Activated CD4-positive, alpha-beta memory T cell treated with anti-CD3 and anti-CD28 coated beads, Interleukin-2, amount 10 ng/mL, durations not matched to agents 7 days and 5 days (primary cell): ENCODE data around the gene EIF2D. TPM values are rescaled to one million over a fixed set of nuclear protein-coding genes. Genes with fewer than 3 reads are reported as not detected.
"Not testable (repeated sequence)": the region's sequence is repeated elsewhere in the genome, so short reads cannot be mapped to it uniquely, and the experiment has no call there.

Source experiments
- CTCF ChIA-PET: fragments of 350-600 bp; sonication (Branson Sonifier 250); formaldehyde crosslinking; loops from one replicate; lab custom pipeline; 2021; ENCODE audit warnings: antibody characterized with exemption, inconsistent platforms; lab: Charles Lee
- POLR2A ChIA-PET: fragments of 350-600 bp; sonication (Branson Sonifier 250); formaldehyde crosslinking; loops from one replicate; lab custom pipeline; 2021; ENCODE audit warnings: antibody characterized with exemption; lab: Charles Lee
- DNase-seq: peaks from one replicate; pipeline ENCODE4 v3.0.0-alpha.2; 2020
- H3K27ac Mint-ChIP-seq: one replicate; pipeline ENCODE4 v1.8.0; 2021; ENCODE audit warnings: mild to moderate bottlenecking, mixed read lengths
- H3K27me3 Mint-ChIP-seq: one replicate; pipeline ENCODE4 v1.8.0; 2021; ENCODE audit warnings: mixed read lengths
- H3K36me3 Mint-ChIP-seq: one replicate; pipeline ENCODE4 v1.8.0; 2021; ENCODE audit warnings: low read depth, mixed read lengths
- H3K4me1 Mint-ChIP-seq: one replicate; pipeline ENCODE4 v1.8.0; 2021; ENCODE audit warnings: mixed read lengths
- H3K4me3 Mint-ChIP-seq: one replicate; pipeline ENCODE4 v1.8.0; 2021; ENCODE audit warnings: mild to moderate bottlenecking, mixed read lengths
- H3K9me3 Mint-ChIP-seq: one replicate; pipeline ENCODE4 v1.8.0; 2021; ENCODE audit warnings: mixed read lengths
- total RNA-seq, 2 experiments: library from RNA; stranded (reverse); gene quantifications; one replicate each; pipeline ENCODE4 v1.2.3, GENCODE V29; 2021

Gene EIF2D
- total RNA-seq, 2 experiments from 2014 or later: 42.2 to 43.1 TPM

GRCh38 chr1:206583707-206584648, 28.3 kb downstream of the EIF2D start:
- ChIA-PET POLR2A (interaction anchor here (0.7 to 28.4 kb wide), 11 partner anchors 8 to 113 kb away, joined by 3 to 1193 read pairs (median 6); partner anchors contain the start of genes EIF2D and RASSF5), CTCF (interaction anchor here (0.7 to 15.1 kb wide), 24 partner anchors 8 to 122 kb away, joined by 3 to 524 read pairs (median 6); partner anchors contain the start of genes EIF2D, IKBKE and RASSF5)
- Mint-ChIP-seq H3K36me3 (peaks cover 94% of the 10 kb centered on the region), H3K27me3 (no peaks in the 10 kb centered on the region), H3K27ac (peak overlapping the region; percentile 90), H3K4me1 (peaks cover 91% of the 10 kb centered on the region), H3K4me3 (peak overlapping the region; percentile 63), H3K9me3 (no peaks in the 10 kb centered on the region)
- peak; percentile 88 for DNase-seq

- Mint-ChIP-seq H3K4me3 (peak overlapping the region; percentile 63), H3K36me3 (peaks cover 95% of the 10 kb centered on the region), H3K4me1 (peaks cover 91% of the 10 kb centered on the region), H3K27ac (peak overlapping the region; percentile 90), H3K9me3 (no peaks in the 10 kb centered on the region), H3K27me3 (no peaks in the 10 kb centered on the region)
- ChIA-PET CTCF (interaction anchor here (0.7 to 15.1 kb wide), 24 partner anchors 8 to 121 kb away, joined by 3 to 524 read pairs (median 6); partner anchors contain the start of genes EIF2D, IKBKE and RASSF5), POLR2A (interaction anchor here (0.7 to 28.4 kb wide), 11 partner anchors 8 to 112 kb away, joined by 3 to 1193 read pairs (median 6); partner anchors contain the start of genes EIF2D and RASSF5)
- no peak for DNase-seq
These were observed 29.1 kb downstream of the EIF2D start for GRCh38 chr1:206582971-206583706.

- peak overlapping the region; percentile 90 for H3K27ac Mint-ChIP-seq
- H3K4me3 Mint-ChIP-seq: peak overlapping the region; percentile 63
- H3K27me3 Mint-ChIP-seq: no peaks in the 10 kb centered on the region
- POLR2A ChIA-PET: interaction anchor here (1.5 to 28.4 kb wide), 5 partner anchors 17 to 76 kb away, joined by 4 to 1193 read pairs (median 6); partner anchors contain the start of gene RASSF5
- DNase-seq: no peak
- CTCF ChIA-PET: interaction anchor here (1.1 to 15.1 kb wide), 12 partner anchors 9 to 120 kb away, joined by 3 to 524 read pairs (median 10); partner anchors contain the start of gene IKBKE
- no peaks in the 10 kb centered on the region for H3K9me3 Mint-ChIP-seq
- H3K4me1 Mint-ChIP-seq: peaks cover 91% of the 10 kb centered on the region
- peaks cover 95% of the 10 kb centered on the region for H3K36me3 Mint-ChIP-seq
These were observed 29.7 kb downstream of the EIF2D start for GRCh38 chr1:206582537-206582936.

- no peaks in the 10 kb centered on the region for H3K27me3 Mint-ChIP-seq
- H3K9me3 Mint-ChIP-seq: no peaks in the 10 kb centered on the region
- H3K4me3 Mint-ChIP-seq: peak overlapping the region; percentile 72
- peaks cover 92% of the 10 kb centered on the region for H3K4me1 Mint-ChIP-seq
- DNase-seq: peak; percentile 56
- peak overlapping the region; percentile 90 for H3K27ac Mint-ChIP-seq
- peaks cover 92% of the 10 kb centered on the region for H3K36me3 Mint-ChIP-seq
- POLR2A ChIA-PET: interaction anchor here (1.5 to 28.4 kb wide), 7 partner anchors 10 to 119 kb away, joined by 3 to 1193 read pairs (median 9); partner anchors contain the start of genes IKBKE and RASSF5
- CTCF ChIA-PET: interaction anchor here (1.6 to 15.1 kb wide), 7 partner anchors 10 to 119 kb away, joined by 4 to 524 read pairs (median 11); partner anchors contain the start of genes DYRK3 and EIF2D
These were observed 30.7 kb downstream of the EIF2D start for GRCh38 chr1:206581571-206581981.

- Mint-ChIP-seq H3K36me3 (peaks cover 92% of the 10 kb centered on the region), H3K27ac (peak overlapping the region; percentile 90), H3K4me1 (peaks cover 94% of the 10 kb centered on the region), H3K4me3 (peak overlapping the region; percentile 72)
- not testable (repeated sequence) for DNase-seq, H3K27me3 Mint-ChIP-seq, H3K9me3 Mint-ChIP-seq
- POLR2A ChIA-PET: interaction anchor here (1.2 to 28.4 kb wide), 10 partner anchors 11 to 119 kb away, joined by 3 to 1193 read pairs (median 8); partner anchors contain the start of genes IKBKE and RASSF5
- CTCF ChIA-PET: interaction anchor here (1.2 to 15.1 kb wide), 11 partner anchors 8 to 119 kb away, joined by 3 to 524 read pairs (median 8); partner anchors contain the start of genes DYRK3 and EIF2D
These were observed 31.2 kb downstream of the EIF2D start for GRCh38 chr1:206581114-206581497.

GRCh38 chr1:206580438-206581113, 31.7 kb downstream of the EIF2D start:
- no peaks in the 10 kb centered on the region for H3K27me3 Mint-ChIP-seq
- peak overlapping the region; percentile 72 for H3K4me3 Mint-ChIP-seq
- peaks cover 95% of the 10 kb centered on the region for H3K4me1 Mint-ChIP-seq
- H3K27ac Mint-ChIP-seq: peak overlapping the region; percentile 90
- ChIA-PET POLR2A (interaction anchor here (1.2 to 28.4 kb wide), 12 partner anchors 11 to 118 kb away, joined by 3 to 1193 read pairs (median 7); partner anchors contain the start of genes IKBKE and RASSF5), CTCF (interaction anchor here (0.9 to 15.1 kb wide), 12 partner anchors 8 to 101 kb away, joined by 3 to 524 read pairs (median 6); partner anchors contain the start of genes DYRK3, EIF2D and RASSF5)
- no peak for DNase-seq
- no peaks in the 10 kb centered on the region for H3K9me3 Mint-ChIP-seq
- peaks cover 87% of the 10 kb centered on the region for H3K36me3 Mint-ChIP-seq

GRCh38 chr1:206579747-206580437, 32.4 kb downstream of the EIF2D start:
- peak; percentile 96 for DNase-seq
- Mint-ChIP-seq H3K27ac (peak overlapping the region; percentile 90), H3K4me3 (peak overlapping the region; percentile 72), H3K27me3 (no peaks in the 10 kb centered on the region), H3K36me3 (peaks cover 80% of the 10 kb centered on the region), H3K9me3 (no peaks in the 10 kb centered on the region), H3K4me1 (peaks cover 97% of the 10 kb centered on the region)
- CTCF ChIA-PET: interaction anchor here (0.9 to 15.1 kb wide), 11 partner anchors 9 to 101 kb away, joined by 3 to 524 read pairs (median 6); partner anchors contain the start of genes EIF2D and RASSF5
- POLR2A ChIA-PET: interaction anchor here (1.1 to 28.4 kb wide), 14 partner anchors 9 to 118 kb away, joined by 3 to 1193 read pairs (median 4); partner anchors contain the start of genes IKBKE and RASSF5

- POLR2A ChIA-PET: interaction anchor here (0.9 to 28.4 kb wide), 9 partner anchors 10 to 137 kb away, joined by 3 to 1193 read pairs (median 7); partner anchors contain the start of genes IKBKE and RASSF5
- peak overlapping the region; percentile 90 for H3K27ac Mint-ChIP-seq
- H3K4me3 Mint-ChIP-seq: peak overlapping the region; percentile 72
- no peak for DNase-seq
- peaks cover 78% of the 10 kb centered on the region for H3K36me3 Mint-ChIP-seq
- peaks cover 99% of the 10 kb centered on the region for H3K4me1 Mint-ChIP-seq
- no peaks in the 10 kb centered on the region for H3K27me3 Mint-ChIP-seq
- CTCF ChIA-PET: interaction anchor here (0.7 to 15.1 kb wide), 9 partner anchors 10 to 108 kb away, joined by 3 to 524 read pairs (median 5); partner anchors contain the start of genes EIF2D and IKBKE
- no peaks in the 10 kb centered on the region for H3K9me3 Mint-ChIP-seq
These were observed 33.3 kb downstream of the EIF2D start for GRCh38 chr1:206578978-206579374.

- POLR2A ChIA-PET: interaction anchor here (0.8 to 28.4 kb wide), 9 partner anchors 10 to 137 kb away, joined by 3 to 1193 read pairs (median 7); partner anchors contain the start of genes DYRK3, IKBKE and RASSF5
- Mint-ChIP-seq H3K9me3 (no peaks in the 10 kb centered on the region), H3K27ac (peak overlapping the region; percentile 90), H3K36me3 (peaks cover 76% of the 10 kb centered on the region), H3K4me3 (peak overlapping the region; percentile 72), H3K27me3 (no peaks in the 10 kb centered on the region), H3K4me1 (peaks cover 99% of the 10 kb centered on the region)
- DNase-seq: no peak
- CTCF ChIA-PET: interaction anchor here (0.6 to 15.1 kb wide), 12 partner anchors 10 to 471 kb away, joined by 3 to 524 read pairs (median 4); partner anchors contain the start of genes EIF2D and IKBKE
These were observed 33.9 kb downstream of the EIF2D start for GRCh38 chr1:206578068-206578977.
